Hepatocyte (in vitro differentiated cells): ENCODE measurements around the gene MYL5. TPM values are rescaled to one million over a fixed set of nuclear protein-coding genes. Genes with fewer than 3 reads are reported as not detected.
"Not testable (repeated sequence)": the region's sequence is repeated elsewhere in the genome, so short reads cannot be mapped to it uniquely, and the experiment has no call there.

Experiments
- DNase-seq: peaks from one replicate; pipeline ENCODE4 v3.0.0-alpha.2; 2016; ENCODE audit warnings: low spot score
- H2AFZ ChIP-seq: fragments of 200-600 bp; sonication (generic); 2 replicates; pipeline ENCODE4 v1.6.0; 2016; ENCODE audit warnings: antibody characterized with exemption, mild to moderate bottlenecking
- H3K27ac ChIP-seq: fragments of 200-600 bp; sonication (generic); 2 replicates; pipeline ENCODE4 v1.5.1; 2016; ENCODE audit warnings: mild to moderate bottlenecking
- H3K27me3 ChIP-seq: fragments of 200-600 bp; sonication (generic); 2 replicates; pipeline ENCODE4 v1.6.1; 2016
- H3K36me3 ChIP-seq: fragments of 200-600 bp; sonication (generic); replicated peaks from 2 replicates; pipeline ENCODE4 v1.5.1; 2016; ENCODE audit warnings: low read depth; ENCODE audit not compliant: insufficient read depth
- H3K4me1 ChIP-seq: fragments of 200-600 bp; sonication (generic); 2 replicates; pipeline ENCODE4 v1.5.1; 2016; ENCODE audit warnings: mild to moderate bottlenecking, moderate library complexity; ENCODE audit not compliant: insufficient read depth
- H3K4me2 ChIP-seq: fragments of 200-600 bp; sonication (generic); 2 replicates; pipeline ENCODE4 v1.6.0; 2016
- H3K4me3 ChIP-seq: fragments of 200-600 bp; sonication (generic); 2 replicates; pipeline ENCODE4 v1.5.1; 2016; ENCODE audit warnings: mild to moderate bottlenecking
- H3K79me2 ChIP-seq: fragments of 200-600 bp; sonication (generic); 2 replicates; pipeline ENCODE4 v1.6.0; 2017; ENCODE audit warnings: mild to moderate bottlenecking
- H3K9me2 ChIP-seq: fragments of 200-600 bp; sonication (generic); replicated peaks from 2 replicates; pipeline ENCODE4 v1.6.0; 2017; ENCODE audit warnings: mild to moderate bottlenecking; ENCODE audit not compliant: insufficient read depth
- H3K9me3 ChIP-seq: fragments of 200-600 bp; sonication (generic); 2 replicates; pipeline ENCODE4 v1.5.1; 2016; ENCODE audit warnings: low read depth, mild to moderate bottlenecking
- H4K20me1 ChIP-seq: fragments of 200-600 bp; sonication (generic); 2 replicates; pipeline ENCODE4 v1.6.0; 2016; ENCODE audit warnings: mild to moderate bottlenecking; ENCODE audit not compliant: insufficient read depth, poor library complexity, severe bottlenecking
- EZH2 ChIP-seq: fragments of 200-600 bp; sonication (generic); IDR thresholded peaks from 2 replicates; pipeline ENCODE4 v1.6.1; 2016; ENCODE audit warnings: antibody characterized with exemption, mild to moderate bottlenecking, borderline replicate concordance
- EZH2phosphoT487 ChIP-seq: fragments of 200-600 bp; sonication (generic); IDR thresholded peaks from one replicate; pipeline ENCODE4 v1.6.1; 2018; ENCODE audit warnings: antibody characterized with exemption, mild to moderate bottlenecking, low read depth, moderate library complexity; ENCODE audit not compliant: unreplicated experiment, severe bottlenecking
- WGBS: methylation state at CpG from one replicate; pipeline ENCODE4 v1.1.6; 2016; ENCODE audit warnings: low lambda C conversion rate; ENCODE audit errors: missing lambda C conversion rate; 5-methylcytosine and 5-hydroxymethylcytosine counted together
- polyA plus RNA-seq: library from polyadenylated mRNA; unstranded; fragments of >200 nt; fragmentation: Nextera tagmentation; extraction: Ambion mirVana; gene quantifications from 2 replicates; pipeline ENCODE4 v1.2.1, GENCODE V29; 2016
- total RNA-seq: library from RNA; depleted of rRNA; stranded (reverse); fragments of >200 nt; gene quantifications from 2 replicates; pipeline ENCODE4 v1.2.3, GENCODE V29; 2014
- TF ChIP-seq, protein P1 (sequence below): fragments of 200-600 bp; sonication (generic); IDR thresholded peaks from 2 replicates; pipeline ENCODE4 v1.5.1; 2016; ENCODE audit warnings: antibody characterized with exemption, mild to moderate bottlenecking; ENCODE audit not compliant: poor library complexity

Gene MYL5
- total and polyA plus RNA-seq, 2 experiments from 2014 or later, result 12.6 to 25.1 TPM

- Histone ChIP-seq H3K9me2 (no peaks in the 10 kb centered on the region), H3K4me1 (peaks cover 30% of the 10 kb centered on the region), H3K4me2 (peak overlapping the region; percentile 84), H3K27me3 (no peaks in the 10 kb centered on the region), H3K27ac (peak overlapping the region; percentile 68), H3K36me3 (no peaks in the 10 kb centered on the region), H3K9me3 (no peaks in the 10 kb centered on the region), H3K4me3 (no peak overlapping the region), H2AFZ (peak overlapping the region; percentile 55), H4K20me1 (no peaks in the 10 kb centered on the region), H3K79me2 (no peaks in the 10 kb centered on the region)
- TF ChIP-seq EZH2phosphoT487 (no peak), EZH2 (no peak)
- no peak for DNase-seq
- WGBS, result 74% methylated on average over 8 of the region's 8 CpGs
These were observed 15.4 kb downstream of the MYL5 start for GRCh38 chr4:689723-690122.

DNA sequence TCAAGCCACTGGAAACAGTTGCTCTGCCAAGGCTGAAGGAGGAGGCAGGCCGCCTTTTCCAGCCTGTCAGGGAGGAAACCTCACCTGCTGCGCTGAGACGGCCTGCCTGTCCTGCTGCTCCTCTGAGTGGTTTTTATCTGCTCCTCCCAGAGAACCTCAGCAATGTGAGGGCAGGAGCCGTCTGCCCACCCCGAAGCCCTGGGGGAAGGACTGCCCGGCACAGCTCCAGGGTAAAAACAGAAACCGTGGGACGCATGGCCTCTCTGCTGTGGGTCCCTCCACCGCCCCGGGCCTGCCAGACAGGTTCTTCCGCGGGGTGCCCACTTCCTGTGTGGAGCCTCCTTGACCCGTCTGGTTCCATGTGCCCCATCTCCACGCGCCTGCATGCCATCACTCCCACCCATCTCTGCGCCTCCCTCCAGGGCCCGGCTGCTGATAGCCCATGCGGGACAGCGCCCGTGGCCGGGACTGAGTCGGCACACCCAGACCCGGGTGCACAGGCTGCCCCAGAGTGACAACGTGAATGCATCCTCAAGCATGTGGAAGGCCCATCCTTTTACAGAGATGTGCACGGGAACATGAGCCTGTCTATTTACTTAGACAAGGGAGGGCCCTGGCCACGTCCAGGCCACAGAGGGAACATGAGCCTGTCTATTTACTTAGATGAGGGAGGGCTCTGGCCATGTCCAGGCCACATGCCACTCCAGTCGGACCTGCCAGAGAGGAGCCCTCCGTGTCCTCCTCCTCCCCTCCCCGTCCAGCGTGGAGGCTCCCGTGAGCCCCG lies 18.6 kb downstream of the MYL5 start:
- Histone ChIP-seq H3K9me2 (no peaks in the 10 kb centered on the region), H3K4me1 (peaks cover 20% of the 10 kb centered on the region), H2AFZ (no peak overlapping the region), H4K20me1 (no peaks in the 10 kb centered on the region), H3K79me2 (no peaks in the 10 kb centered on the region), H3K4me2 (no peak overlapping the region), H3K36me3 (no peaks in the 10 kb centered on the region), H3K4me3 (no peak overlapping the region), H3K27ac (no peak overlapping the region), H3K9me3 (no peaks in the 10 kb centered on the region), H3K27me3 (no peaks in the 10 kb centered on the region)
- 69% methylated on average over 32 of the region's 32 CpGs for WGBS
- TF ChIP-seq EZH2phosphoT487 (no peak), EZH2 (no peak)
- TF ChIP-seq, protein P1, sequence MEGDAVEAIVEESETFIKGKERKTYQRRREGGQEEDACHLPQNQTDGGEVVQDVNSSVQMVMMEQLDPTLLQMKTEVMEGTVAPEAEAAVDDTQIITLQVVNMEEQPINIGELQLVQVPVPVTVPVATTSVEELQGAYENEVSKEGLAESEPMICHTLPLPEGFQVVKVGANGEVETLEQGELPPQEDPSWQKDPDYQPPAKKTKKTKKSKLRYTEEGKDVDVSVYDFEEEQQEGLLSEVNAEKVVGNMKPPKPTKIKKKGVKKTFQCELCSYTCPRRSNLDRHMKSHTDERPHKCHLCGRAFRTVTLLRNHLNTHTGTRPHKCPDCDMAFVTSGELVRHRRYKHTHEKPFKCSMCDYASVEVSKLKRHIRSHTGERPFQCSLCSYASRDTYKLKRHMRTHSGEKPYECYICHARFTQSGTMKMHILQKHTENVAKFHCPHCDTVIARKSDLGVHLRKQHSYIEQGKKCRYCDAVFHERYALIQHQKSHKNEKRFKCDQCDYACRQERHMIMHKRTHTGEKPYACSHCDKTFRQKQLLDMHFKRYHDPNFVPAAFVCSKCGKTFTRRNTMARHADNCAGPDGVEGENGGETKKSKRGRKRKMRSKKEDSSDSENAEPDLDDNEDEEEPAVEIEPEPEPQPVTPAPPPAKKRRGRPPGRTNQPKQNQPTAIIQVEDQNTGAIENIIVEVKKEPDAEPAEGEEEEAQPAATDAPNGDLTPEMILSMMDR, result no peak
- no peak for DNase-seq

DNA sequence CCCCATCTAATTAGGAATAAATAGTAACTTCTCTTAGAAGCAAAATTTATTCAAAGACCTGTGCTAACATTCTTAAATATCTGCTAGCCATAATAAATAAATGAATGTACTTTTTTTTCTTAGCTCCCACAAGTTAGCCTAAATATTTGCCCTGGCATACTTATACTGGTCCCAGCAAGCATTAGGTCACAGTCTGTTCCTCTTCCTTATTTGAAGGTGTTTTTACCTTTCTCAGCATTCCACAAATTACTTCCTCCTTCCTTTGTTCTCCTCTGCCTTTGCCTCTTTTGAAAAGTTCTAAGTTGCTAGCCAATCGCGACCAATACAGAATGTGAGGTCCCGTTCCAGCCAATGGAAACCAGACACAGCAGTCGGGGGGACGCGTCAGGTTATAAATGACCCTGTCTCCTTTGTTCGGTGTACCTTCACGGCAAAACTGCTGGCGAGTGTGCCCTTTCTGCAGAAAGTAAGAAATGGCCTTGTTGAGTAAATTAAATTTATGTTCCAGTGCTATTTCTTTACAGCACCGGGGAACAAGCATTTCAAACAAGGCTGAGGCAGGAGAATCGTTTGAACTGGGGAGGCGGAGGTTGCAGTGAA lies 20.1 kb downstream of the MYL5 start:
- H2AFZ ChIP-seq, H3K9me3 ChIP-seq, H3K4me3 ChIP-seq, H3K4me2 ChIP-seq, H3K9me2 ChIP-seq, DNase-seq, H3K27ac ChIP-seq, H3K79me2 ChIP-seq, H4K20me1 ChIP-seq, H3K27me3 ChIP-seq, H3K4me1 ChIP-seq, H3K36me3 ChIP-seq: not testable (repeated sequence)
- WGBS, result 80% methylated on average over 12 of the region's 12 CpGs

- Histone ChIP-seq H3K4me1 (no peaks in the 10 kb centered on the region), H3K4me2 (no peak overlapping the region), H2AFZ (no peak overlapping the region), H3K36me3 (no peaks in the 10 kb centered on the region), H3K27me3 (no peaks in the 10 kb centered on the region), H4K20me1 (no peaks in the 10 kb centered on the region), H3K79me2 (no peaks in the 10 kb centered on the region), H3K9me3 (no peaks in the 10 kb centered on the region), H3K9me2 (no peaks in the 10 kb centered on the region), H3K4me3 (no peak overlapping the region), H3K27ac (no peak overlapping the region)
- TF ChIP-seq EZH2phosphoT487 (no peak), EZH2 (no peak)
- TF ChIP-seq, protein P1, result no peak
- WGBS, result 90% methylated on average over 23 of the region's 27 CpGs
- no peak for DNase-seq
These were observed 25.7 kb downstream of the MYL5 start for GRCh38 chr4:699816-700580.
